GM19467 (cell line): ENCODE data around the gene TEX36.
"Not testable (repeated sequence)": the region's sequence is repeated elsewhere in the genome, so short reads cannot be mapped to it uniquely, and the experiment has no call there.

Experiments
- ATAC-seq: cut with Tn5 transposase; IDR thresholded peaks from one replicate; pipeline ENCODE4 v1.9.1; 2021; ENCODE audit warnings: mild to moderate bottlenecking, moderate library complexity; ENCODE audit not compliant: unreplicated experiment

The TEX36 gene

GRCh38 chr10:125637496-125637895, 45.5 kb downstream of the TEX36 start:
- no peak for ATAC-seq

- ATAC-seq, result no peak
These were observed 48.4 kb downstream of the TEX36 start for GRCh38 chr10:125634606-125635005.

GRCh38 chr10:125633517-125633999, 49.4 kb downstream of the TEX36 start:
- no peak for ATAC-seq

GRCh38 chr10:125631806-125632205, 51.2 kb downstream of the TEX36 start:
- ATAC-seq, result no peak

- no peak for ATAC-seq
These were observed 53.1 kb downstream of the TEX36 start for GRCh38 chr10:125629758-125630376.

- no peak for ATAC-seq
These were observed 54.6 kb downstream of the TEX36 start for GRCh38 chr10:125628104-125629049.

GRCh38 chr10:125627646-125628045, 55.3 kb downstream of the TEX36 start:
- no peak for ATAC-seq

- no peak for ATAC-seq
These were observed 56.3 kb downstream of the TEX36 start for GRCh38 chr10:125626671-125627070.

- ATAC-seq, result no peak
These were observed 57.4 kb downstream of the TEX36 start for GRCh38 chr10:125625586-125625985.

GRCh38 chr10:125624800-125625199, 58.2 kb downstream of the TEX36 start:
- no peak for ATAC-seq

GRCh38 chr10:125621052-125621451, 61.9 kb downstream of the TEX36 start:
- no peak for ATAC-seq

GRCh38 chr10:125620401-125620800, 62.6 kb downstream of the TEX36 start:
- no peak for ATAC-seq

GRCh38 chr10:125613062-125613461, 69.9 kb downstream of the TEX36 start:
- ATAC-seq, result not testable (repeated sequence)

GRCh38 chr10:125611756-125612155, 71.2 kb downstream of the TEX36 start:
- no peak for ATAC-seq

- no peak for ATAC-seq
These were observed 71.7 kb downstream of the TEX36 start for GRCh38 chr10:125611216-125611615.

GRCh38 chr10:125609859-125610258, 73.1 kb downstream of the TEX36 start:
- ATAC-seq, result no peak

GRCh38 chr10:125608474-125608873, 74.5 kb downstream of the TEX36 start:
- ATAC-seq, result no peak

GRCh38 chr10:125607689-125608290, 75.2 kb downstream of the TEX36 start:
- ATAC-seq, result no peak

GRCh38 chr10:125606414-125607010, 76.5 kb downstream of the TEX36 start:
- no peak for ATAC-seq
